Liver (tissue), 9 donors: ENCODE measurements around the gene SERPING1. TPM values are rescaled to one million over a fixed set of nuclear protein-coding genes. Genes with fewer than 3 reads are reported as not detected.

Experiments used
- DNase-seq: peaks from one replicate; pipeline ENCODE4 v3.0.0-alpha.2; 2017; ENCODE audit warnings: low spot score
- H3K27ac ChIP-seq, 2 donors: one replicate each; pipeline ENCODE4 v1.7.0; 2013; ENCODE audit warnings: inconsistent platforms in 2 of 2, low read length in 2 of 2, control low read depth in 1 of 2, low read depth in 1 of 2, mild to moderate bottlenecking in 1 of 2
- H3K27me3 ChIP-seq, 4 donors: one replicate each; pipeline versions ENCODE4 v1.6.1 to v1.7.0; 2013; ENCODE audit warnings: low read length in 3 of 4, inconsistent platforms in 1 of 4, mild to moderate bottlenecking in 1 of 4, moderate library complexity in 1 of 4; ENCODE audit not compliant: control insufficient read depth in 4 of 4, insufficient read depth in 4 of 4
- H3K36me3 ChIP-seq, 4 donors: one replicate each; pipeline versions ENCODE4 v1.6.1 to v1.7.0; 2013; ENCODE audit warnings: low read length in 3 of 4, mild to moderate bottlenecking in 3 of 4, low read depth in 1 of 4, moderate library complexity in 1 of 4; ENCODE audit not compliant: control insufficient read depth in 4 of 4, insufficient read depth in 3 of 4
- H3K4me1 ChIP-seq, 4 donors: one replicate each; pipeline versions ENCODE4 v1.6.1 to v1.7.0; 2013; ENCODE audit warnings: low read length in 3 of 4, mild to moderate bottlenecking in 3 of 4, moderate library complexity in 1 of 4; ENCODE audit not compliant: control insufficient read depth in 4 of 4, insufficient read depth in 4 of 4
- H3K4me3 ChIP-seq, 3 donors: one replicate each; pipeline versions ENCODE4 v1.6.1 to v1.7.0; 2013; ENCODE audit warnings: low read length in 3 of 3, control low read depth in 1 of 3, low read depth in 1 of 3, mild to moderate bottlenecking in 1 of 3
- H3K9ac ChIP-seq, 2 donors: one replicate each; pipeline ENCODE4 v1.7.0; 2013; ENCODE audit warnings: low read length in 2 of 2, mild to moderate bottlenecking in 2 of 2, moderate library complexity in 2 of 2, control low read depth in 1 of 2, low read depth in 1 of 2
- H3K9me3 ChIP-seq, 4 donors: one replicate each; pipeline versions ENCODE4 v1.6.1 to v1.7.0; 2013; ENCODE audit warnings: low read length in 3 of 4; ENCODE audit not compliant: control insufficient read depth in 4 of 4
- FOXA1 ChIP-seq: IDR thresholded peaks from 2 replicates; pipeline ENCODE4 v1.6.1; 2016; ENCODE audit warnings: antibody characterized with exemption
- FOXA2 ChIP-seq: IDR thresholded peaks from 2 replicates; pipeline ENCODE4 v1.6.1; 2016; ENCODE audit warnings: antibody characterized with exemption
- GABPA ChIP-seq, 2 donors: IDR thresholded peaks in 1 of 2; conservative IDR thresholded peaks in 1 of 2; 2 replicates each; pipeline ENCODE4 v1.6.1; 2016; ENCODE audit warnings: antibody characterized with exemption in 2 of 2, mild to moderate bottlenecking in 1 of 2, moderate library complexity in 1 of 2
- HNF4A ChIP-seq, 2 donors: conservative IDR thresholded peaks; 2 replicates each; pipeline ENCODE4 v1.6.1; 2016; ENCODE audit warnings: antibody characterized with exemption in 2 of 2, mild to moderate bottlenecking in 2 of 2
- HNF4G ChIP-seq: IDR thresholded peaks from 2 replicates; pipeline ENCODE4 v1.6.1; 2016; ENCODE audit warnings: antibody characterized with exemption
- MAX ChIP-seq: IDR thresholded peaks from 2 replicates; pipeline ENCODE4 v1.6.1; 2016; ENCODE audit warnings: antibody characterized with exemption
- NR2F2 ChIP-seq: IDR thresholded peaks from 2 replicates; pipeline ENCODE4 v1.6.1; 2016; ENCODE audit warnings: antibody characterized with exemption
- RAD21 ChIP-seq, 2 donors: IDR thresholded peaks; 2 replicates each; pipeline ENCODE4 v1.6.1; 2016; ENCODE audit warnings: antibody characterized with exemption in 2 of 2, mild to moderate bottlenecking in 2 of 2
- SP1 ChIP-seq: IDR thresholded peaks from 2 replicates; pipeline ENCODE4 v1.6.1; 2018; ENCODE audit warnings: antibody characterized with exemption, mild to moderate bottlenecking
- TAF1 ChIP-seq: conservative IDR thresholded peaks from 2 replicates; pipeline ENCODE4 v1.6.1; 2016; ENCODE audit warnings: antibody characterized with exemption, mild to moderate bottlenecking
- YY1 ChIP-seq: IDR thresholded peaks from 2 replicates; pipeline ENCODE4 v1.6.1; 2016; ENCODE audit warnings: antibody characterized with exemption, mild to moderate bottlenecking
- WGBS: extraction: QIAGEN DNeasy Blood & Tissue Kit; methylation state at CpG from one replicate; pipeline ENCODE4 v1.1.7; 2013; 5-methylcytosine and 5-hydroxymethylcytosine counted together
- polyA plus RNA-seq, 2 donors: library from polyadenylated mRNA; stranded (reverse) in 1 of 2; unstranded in 1 of 2; fragments of 200-250 nt in 1 of 2; fragments of >200 nt in 1 of 2; fragmentation: Nextera tagmentation in 1 of 2; extraction: Ambion mirVana in 1 of 2; gene quantifications; one replicate each; pipeline versions ENCODE4 v1.2.1 to v1.2.3, GENCODE V29; 2013 to 2015
- total RNA-seq, 2 donors: library from RNA; depleted of rRNA; stranded (reverse); fragments of >200 nt; gene quantifications; one replicate each; pipeline ENCODE4 v1.2.3, GENCODE V29; 2014
- TF ChIP-seq, protein P1 (sequence below): fragments of 150-350 bp; IDR thresholded peaks from 2 replicates; pipeline ENCODE4 v1.5.1; 2017; ENCODE audit warnings: improper control_type of control experiment, low read depth, low read length; ENCODE audit not compliant: missing input control
- TF ChIP-seq, protein P2 (sequence below): IDR thresholded peaks from 2 replicates; pipeline ENCODE4 v1.6.1; 2016; ENCODE audit warnings: antibody characterized with exemption, mild to moderate bottlenecking
- donor health status: healthy.
- donor health status: healthy.
- donor health status: healthy.
- donor health status: healthy.
- donor health status: healthy.

SERPING1 gene
- total and polyA plus RNA-seq, 4 donors, result 235 to 2,911 (median 1,514) TPM

DNA sequence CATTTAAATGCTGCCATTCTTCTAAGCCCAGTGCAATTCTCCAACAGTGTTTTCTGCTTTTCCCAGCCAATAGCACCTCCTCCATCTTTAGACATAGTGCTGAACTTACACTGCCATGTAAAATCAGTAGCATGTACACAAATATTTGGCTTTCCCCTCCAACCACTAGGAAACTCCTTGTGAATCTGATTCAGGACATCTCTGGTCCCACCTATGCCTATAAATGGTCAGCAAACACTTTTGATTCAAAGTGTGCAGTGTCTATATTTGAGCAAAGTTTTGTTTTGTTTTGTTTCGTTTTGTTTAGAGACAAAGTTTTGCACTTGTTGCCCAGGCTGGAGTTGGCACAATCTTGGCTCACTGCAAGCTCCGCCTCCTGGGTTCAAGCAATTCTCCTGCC lies 27.4 kb downstream of the SERPING1 start (continued):
- no peak for TF ChIP-seq GABPA (IDR thresholded peaks at IDR 0.05 in 1 of 2, conservative IDR thresholded peaks at IDR 0.05 in 1 of 2)

GRCh38 chr11:57626895-57627294 lies 29.4 kb downstream of the SERPING1 start:
- Histone ChIP-seq H3K27me3 (no peaks in the 10 kb centered on the region), H3K27ac (no peak overlapping the region), H3K9ac (no peak overlapping the region), H3K4me1 (peaks cover 0 to 5% (median 0%) of the 10 kb centered on the region in 4 donors), H3K9me3 (no peaks in the 10 kb centered on the region), H3K36me3 (peaks cover 3 to 28% (median 15%) of the 10 kb centered on the region in 4 donors), H3K4me3 (no peak overlapping the region)
- no peak for DNase-seq
- no peak for TF ChIP-seq YY1
- TF ChIP-seq, protein P1, sequence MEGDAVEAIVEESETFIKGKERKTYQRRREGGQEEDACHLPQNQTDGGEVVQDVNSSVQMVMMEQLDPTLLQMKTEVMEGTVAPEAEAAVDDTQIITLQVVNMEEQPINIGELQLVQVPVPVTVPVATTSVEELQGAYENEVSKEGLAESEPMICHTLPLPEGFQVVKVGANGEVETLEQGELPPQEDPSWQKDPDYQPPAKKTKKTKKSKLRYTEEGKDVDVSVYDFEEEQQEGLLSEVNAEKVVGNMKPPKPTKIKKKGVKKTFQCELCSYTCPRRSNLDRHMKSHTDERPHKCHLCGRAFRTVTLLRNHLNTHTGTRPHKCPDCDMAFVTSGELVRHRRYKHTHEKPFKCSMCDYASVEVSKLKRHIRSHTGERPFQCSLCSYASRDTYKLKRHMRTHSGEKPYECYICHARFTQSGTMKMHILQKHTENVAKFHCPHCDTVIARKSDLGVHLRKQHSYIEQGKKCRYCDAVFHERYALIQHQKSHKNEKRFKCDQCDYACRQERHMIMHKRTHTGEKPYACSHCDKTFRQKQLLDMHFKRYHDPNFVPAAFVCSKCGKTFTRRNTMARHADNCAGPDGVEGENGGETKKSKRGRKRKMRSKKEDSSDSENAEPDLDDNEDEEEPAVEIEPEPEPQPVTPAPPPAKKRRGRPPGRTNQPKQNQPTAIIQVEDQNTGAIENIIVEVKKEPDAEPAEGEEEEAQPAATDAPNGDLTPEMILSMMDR, result no peak
- TF ChIP-seq TAF1, result no peak
- WGBS, result 72% methylated on average over 1 of the region's 1 CpG

DNA sequence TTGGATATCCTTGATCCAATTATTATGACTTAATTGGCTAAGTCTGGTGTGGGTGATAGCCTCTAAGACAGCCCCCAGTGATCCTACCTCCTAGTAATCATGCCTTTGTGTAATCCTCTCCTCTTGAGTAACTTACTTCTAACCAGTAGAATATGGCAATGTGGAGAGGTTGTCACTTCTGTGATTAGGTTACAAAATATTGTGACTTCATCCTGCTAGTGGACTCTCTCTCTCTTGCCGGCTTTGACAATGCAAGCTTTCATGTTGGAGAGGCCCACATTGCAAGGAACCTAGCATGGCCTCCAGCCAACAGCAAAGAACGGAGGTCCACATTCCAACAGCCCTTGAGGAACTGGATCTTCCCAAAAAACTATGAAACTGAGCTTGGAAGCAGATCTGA lies 32.7 kb downstream of the SERPING1 start:
- Histone ChIP-seq H3K4me3 (no peak overlapping the region), H3K9ac (no peak overlapping the region), H3K9me3 (no peaks in the 10 kb centered on the region), H3K4me1 (peaks cover 0 to 5% (median 0%) of the 10 kb centered on the region in 4 donors), H3K27ac (no peak overlapping the region), H3K36me3 (peaks cover 3 to 11% (median 6%) of the 10 kb centered on the region in 4 donors), H3K27me3 (no peaks in the 10 kb centered on the region)
- no peak for DNase-seq
- 82% methylated on average over 2 of the region's 2 CpGs for WGBS
- TF ChIP-seq GABPA (IDR thresholded peaks at IDR 0.05 in 1 of 2, conservative IDR thresholded peaks at IDR 0.05 in 1 of 2), result no peak
- no peak for TF ChIP-seq HNF4G
- TF ChIP-seq HNF4A (conservative IDR thresholded peaks at IDR 0.05), result no peak
- TF ChIP-seq SP1, result no peak
- TF ChIP-seq FOXA2, result no peak
- TF ChIP-seq, protein P1, result no peak
- TF ChIP-seq NR2F2, result no peak
- TF ChIP-seq MAX, result no peak
- no peak for TF ChIP-seq RAD21 (IDR thresholded peaks at IDR 0.05)
- TF ChIP-seq, protein P2, sequence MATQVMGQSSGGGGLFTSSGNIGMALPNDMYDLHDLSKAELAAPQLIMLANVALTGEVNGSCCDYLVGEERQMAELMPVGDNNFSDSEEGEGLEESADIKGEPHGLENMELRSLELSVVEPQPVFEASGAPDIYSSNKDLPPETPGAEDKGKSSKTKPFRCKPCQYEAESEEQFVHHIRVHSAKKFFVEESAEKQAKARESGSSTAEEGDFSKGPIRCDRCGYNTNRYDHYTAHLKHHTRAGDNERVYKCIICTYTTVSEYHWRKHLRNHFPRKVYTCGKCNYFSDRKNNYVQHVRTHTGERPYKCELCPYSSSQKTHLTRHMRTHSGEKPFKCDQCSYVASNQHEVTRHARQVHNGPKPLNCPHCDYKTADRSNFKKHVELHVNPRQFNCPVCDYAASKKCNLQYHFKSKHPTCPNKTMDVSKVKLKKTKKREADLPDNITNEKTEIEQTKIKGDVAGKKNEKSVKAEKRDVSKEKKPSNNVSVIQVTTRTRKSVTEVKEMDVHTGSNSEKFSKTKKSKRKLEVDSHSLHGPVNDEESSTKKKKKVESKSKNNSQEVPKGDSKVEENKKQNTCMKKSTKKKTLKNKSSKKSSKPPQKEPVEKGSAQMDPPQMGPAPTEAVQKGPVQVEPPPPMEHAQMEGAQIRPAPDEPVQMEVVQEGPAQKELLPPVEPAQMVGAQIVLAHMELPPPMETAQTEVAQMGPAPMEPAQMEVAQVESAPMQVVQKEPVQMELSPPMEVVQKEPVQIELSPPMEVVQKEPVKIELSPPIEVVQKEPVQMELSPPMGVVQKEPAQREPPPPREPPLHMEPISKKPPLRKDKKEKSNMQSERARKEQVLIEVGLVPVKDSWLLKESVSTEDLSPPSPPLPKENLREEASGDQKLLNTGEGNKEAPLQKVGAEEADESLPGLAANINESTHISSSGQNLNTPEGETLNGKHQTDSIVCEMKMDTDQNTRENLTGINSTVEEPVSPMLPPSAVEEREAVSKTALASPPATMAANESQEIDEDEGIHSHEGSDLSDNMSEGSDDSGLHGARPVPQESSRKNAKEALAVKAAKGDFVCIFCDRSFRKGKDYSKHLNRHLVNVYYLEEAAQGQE, result no peak
- TF ChIP-seq YY1, result no peak
- no peak for TF ChIP-seq FOXA1
- no peak for TF ChIP-seq TAF1
